ENCODE measurements around the gene GRHL1. TPM values are rescaled to one million over a fixed set of nuclear protein-coding genes. Genes with fewer than 3 reads are reported as not detected.

Gene GRHL1
- total and polyA plus RNA-seq, 8 donors: 0.95 to 5.3 (median 2.1) TPM

DNA sequence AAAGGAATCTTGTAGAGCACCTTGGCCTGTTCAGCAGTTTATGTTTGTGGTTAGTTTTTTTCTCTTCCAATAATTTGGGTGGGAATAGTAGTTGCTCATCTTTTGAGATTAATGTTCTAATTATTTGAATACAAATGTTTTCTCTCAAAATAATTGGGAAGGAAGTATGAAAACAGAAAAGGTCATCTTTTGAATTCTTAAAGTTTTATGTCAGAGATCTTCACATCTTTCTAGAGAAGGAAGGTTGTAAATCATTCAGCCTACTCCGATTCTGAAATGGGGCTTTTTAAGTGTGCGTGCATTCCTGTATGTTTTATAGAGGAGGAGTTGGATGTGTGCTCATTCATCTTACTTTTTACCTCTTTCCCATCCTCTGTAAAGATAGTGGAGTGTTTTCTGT is 29.0 kb downstream of the GRHL1 start:
- TF ChIP-seq, protein P1, sequence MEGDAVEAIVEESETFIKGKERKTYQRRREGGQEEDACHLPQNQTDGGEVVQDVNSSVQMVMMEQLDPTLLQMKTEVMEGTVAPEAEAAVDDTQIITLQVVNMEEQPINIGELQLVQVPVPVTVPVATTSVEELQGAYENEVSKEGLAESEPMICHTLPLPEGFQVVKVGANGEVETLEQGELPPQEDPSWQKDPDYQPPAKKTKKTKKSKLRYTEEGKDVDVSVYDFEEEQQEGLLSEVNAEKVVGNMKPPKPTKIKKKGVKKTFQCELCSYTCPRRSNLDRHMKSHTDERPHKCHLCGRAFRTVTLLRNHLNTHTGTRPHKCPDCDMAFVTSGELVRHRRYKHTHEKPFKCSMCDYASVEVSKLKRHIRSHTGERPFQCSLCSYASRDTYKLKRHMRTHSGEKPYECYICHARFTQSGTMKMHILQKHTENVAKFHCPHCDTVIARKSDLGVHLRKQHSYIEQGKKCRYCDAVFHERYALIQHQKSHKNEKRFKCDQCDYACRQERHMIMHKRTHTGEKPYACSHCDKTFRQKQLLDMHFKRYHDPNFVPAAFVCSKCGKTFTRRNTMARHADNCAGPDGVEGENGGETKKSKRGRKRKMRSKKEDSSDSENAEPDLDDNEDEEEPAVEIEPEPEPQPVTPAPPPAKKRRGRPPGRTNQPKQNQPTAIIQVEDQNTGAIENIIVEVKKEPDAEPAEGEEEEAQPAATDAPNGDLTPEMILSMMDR (IDR thresholded peaks at IDR 0.05): no peak
- FAIRE-seq (no peak), ATAC-seq (no peak), DNase-seq (no peak)
- intact Hi-C loops (cut with DNase I): no loop called here
- 90 to 94% methylated on average over 2 of the region's 2 CpGs for WGBS, 2 donors
- Histone ChIP-seq H3K4me3 (no peak overlapping the region), H3K27ac (no peak overlapping the region), H3K27me3 (no peaks in the 10 kb centered on the region), H3K36me3 (no peaks in the 10 kb centered on the region), H3K9me3 (no peaks in the 10 kb centered on the region), H3K4me1 (peaks cover 0 to 13% (median 6%) of the 10 kb centered on the region in 3 donors)

DNA sequence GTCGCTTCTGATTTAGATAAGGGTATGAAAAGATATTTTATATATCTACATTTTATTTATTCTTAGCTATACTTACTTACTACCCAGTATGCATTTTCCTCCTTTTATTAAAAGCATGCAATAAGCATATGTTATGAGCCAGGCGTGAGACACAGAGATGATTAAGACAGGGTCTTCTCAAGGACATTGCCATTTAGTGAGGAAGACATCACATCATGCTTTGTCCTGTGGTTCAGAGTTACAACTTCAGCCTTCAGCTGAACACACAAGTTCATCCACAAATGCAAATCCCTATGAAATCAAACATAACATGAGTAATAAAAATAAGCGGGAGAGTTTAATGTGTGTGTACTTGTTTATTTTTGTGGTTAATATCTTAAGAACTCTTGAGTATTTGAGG is 30.2 kb downstream of the GRHL1 start:
- no peak for FAIRE-seq
- no peak for ATAC-seq
- no peaks in the 10 kb centered on the region for H3K27me3 ChIP-seq
- peaks cover 0 to 6% (median 4%) of the 10 kb centered on the region in 3 donors for H3K4me1 ChIP-seq
- 91 to 92% methylated on average over 3 of the region's 3 CpGs for WGBS, 2 donors
- H3K9me3 ChIP-seq: no peaks in the 10 kb centered on the region
- TF ChIP-seq, protein P1 (IDR thresholded peaks at IDR 0.05): no peak
- no peak for DNase-seq
- H3K27ac ChIP-seq: no peak overlapping the region
- no peaks in the 10 kb centered on the region for H3K36me3 ChIP-seq
- intact Hi-C loops (cut with DNase I): no loop called here
- H3K4me3 ChIP-seq: no peak overlapping the region

DNA sequence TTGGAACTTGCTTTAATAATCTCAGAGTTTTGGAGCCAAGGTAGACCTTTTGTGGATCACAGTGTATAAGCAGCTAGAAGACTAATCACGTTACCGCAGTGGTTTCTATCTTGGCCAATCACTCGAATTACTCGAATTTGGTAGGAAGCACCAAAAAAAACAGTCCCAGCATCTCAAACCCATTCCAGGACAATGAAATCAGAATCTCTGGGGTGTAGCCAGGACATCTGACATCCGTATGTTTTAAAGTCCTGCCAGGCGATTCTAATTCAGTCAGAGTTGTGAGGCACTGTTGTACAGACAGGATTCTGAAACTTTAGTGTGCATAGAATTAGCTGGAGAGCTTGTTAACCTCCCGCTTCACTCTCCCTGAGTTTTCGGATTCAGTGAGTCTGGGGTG is 30.8 kb downstream of the GRHL1 start:
- Histone ChIP-seq H3K27ac (no peak overlapping the region), H3K27me3 (no peaks in the 10 kb centered on the region), H3K36me3 (no peaks in the 10 kb centered on the region), H3K4me1 (peaks cover 0 to 6% (median 4%) of the 10 kb centered on the region in 3 donors), H3K9me3 (no peaks in the 10 kb centered on the region), H3K4me3 (no peak overlapping the region)
- WGBS, 2 donors: 80 to 81% methylated on average over 8 of the region's 8 CpGs
- intact Hi-C loops (cut with DNase I): no loop called here
- FAIRE-seq (no peak), ATAC-seq (no peak), DNase-seq (no peak)
- TF ChIP-seq, protein P1 (IDR thresholded peaks at IDR 0.05): no peak

DNA sequence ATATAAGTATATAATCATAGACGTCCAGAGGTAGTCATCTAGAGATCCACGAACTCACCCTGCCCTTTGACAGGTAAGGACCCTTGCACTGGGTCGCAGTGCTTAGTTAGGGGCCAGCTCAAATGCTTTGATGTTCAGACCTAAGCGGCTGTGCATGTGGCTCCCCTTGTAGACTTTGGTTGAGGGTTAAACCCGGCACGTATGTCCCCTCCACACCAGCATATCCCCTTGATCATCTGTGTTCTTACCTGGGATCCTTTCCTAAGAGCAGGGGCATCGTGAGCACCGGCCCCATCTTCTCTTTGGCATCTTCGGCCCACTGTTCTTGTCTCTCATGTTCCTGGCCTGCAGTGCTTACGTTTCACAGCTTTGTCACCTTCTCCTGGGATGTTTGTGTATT is 31.4 kb downstream of the GRHL1 start:
- Histone ChIP-seq H3K4me3 (no peak overlapping the region), H3K36me3 (no peaks in the 10 kb centered on the region), H3K27me3 (no peaks in the 10 kb centered on the region), H3K4me1 (peaks cover 0 to 6% (median 4%) of the 10 kb centered on the region in 3 donors), H3K27ac (no peak overlapping the region), H3K9me3 (no peaks in the 10 kb centered on the region)
- no peak for FAIRE-seq
- ATAC-seq: no peak
- intact Hi-C loops (cut with DNase I): no loop called here
- WGBS, 2 donors: 89 to 92% methylated on average over 10 of the region's 10 CpGs
- TF ChIP-seq, protein P1 (IDR thresholded peaks at IDR 0.05): no peak
- DNase-seq: no peak

DNA sequence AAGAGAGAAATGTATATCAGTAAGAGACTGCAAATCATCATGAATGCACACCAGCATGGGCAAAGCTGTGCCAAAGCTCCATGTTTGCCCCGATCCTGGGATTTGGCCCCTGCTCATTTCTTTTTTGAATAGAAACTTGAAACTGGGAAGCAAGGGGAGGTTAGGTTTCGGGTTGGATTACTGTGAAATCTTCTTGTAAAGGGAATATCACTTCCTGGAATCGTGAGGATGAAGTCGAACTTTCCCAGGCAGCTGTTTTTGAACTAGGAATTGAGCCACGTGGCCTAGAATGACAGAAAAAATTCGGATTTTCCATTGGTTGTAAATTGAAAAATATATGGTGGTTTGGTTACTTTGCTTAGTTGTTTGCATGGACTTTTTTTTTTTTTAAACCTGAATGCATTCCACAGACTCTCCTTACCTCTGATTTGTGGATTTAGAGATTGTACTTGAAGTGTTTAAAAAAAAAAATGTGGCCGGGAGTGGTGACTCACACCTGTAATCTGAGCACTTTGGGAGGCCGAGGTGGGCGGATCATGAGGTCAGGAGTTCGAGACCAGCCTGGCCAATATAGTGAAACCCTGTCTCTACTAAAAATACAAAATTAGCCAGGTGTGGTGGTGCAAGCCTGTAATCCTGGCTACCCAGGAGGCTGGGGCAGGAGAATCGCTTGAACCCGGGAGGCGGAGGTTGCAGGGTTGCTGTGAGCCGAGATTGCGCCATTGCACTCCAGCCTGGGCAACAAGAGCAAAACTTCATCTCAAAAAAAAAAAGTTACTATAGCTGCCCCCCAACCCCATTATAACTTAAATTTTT is 32.1 kb downstream of the GRHL1 start:
- DNase-seq: no peak
- TF ChIP-seq, protein P1 (IDR thresholded peaks at IDR 0.05): no peak
- 47 to 63% methylated on average over 15 of the region's 15 CpGs for WGBS, 2 donors
- intact Hi-C loops (cut with DNase I): no loop called here
- no peaks in the 10 kb centered on the region for H3K36me3 ChIP-seq
- peak in 2 of 4 donors; percentile 4 to 5 for ATAC-seq
- no peaks in the 10 kb centered on the region for H3K9me3 ChIP-seq
- no peak overlapping the region for H3K4me3 ChIP-seq
- FAIRE-seq: no peak
- no peak overlapping the region for H3K27ac ChIP-seq
- peaks cover 0 to 6% (median 4%) of the 10 kb centered on the region in 3 donors for H3K4me1 ChIP-seq
- H3K27me3 ChIP-seq: no peaks in the 10 kb centered on the region

Data from pancreas (tissue), 10 donors.